HG03025 (cell line): ENCODE measurements around the gene NHSL1.

Experiments used
- ATAC-seq: cut with Tn5 transposase; IDR thresholded peaks from one replicate; pipeline ENCODE4 v1.9.1; 2021; ENCODE audit warnings: mild to moderate bottlenecking, moderate library complexity; ENCODE audit not compliant: unreplicated experiment, low FRiP score

The NHSL1 gene

GRCh38 chr6:138468320-138469015 lies 30.8 kb downstream of the NHSL1 start:
- no peak for ATAC-seq

DNA sequence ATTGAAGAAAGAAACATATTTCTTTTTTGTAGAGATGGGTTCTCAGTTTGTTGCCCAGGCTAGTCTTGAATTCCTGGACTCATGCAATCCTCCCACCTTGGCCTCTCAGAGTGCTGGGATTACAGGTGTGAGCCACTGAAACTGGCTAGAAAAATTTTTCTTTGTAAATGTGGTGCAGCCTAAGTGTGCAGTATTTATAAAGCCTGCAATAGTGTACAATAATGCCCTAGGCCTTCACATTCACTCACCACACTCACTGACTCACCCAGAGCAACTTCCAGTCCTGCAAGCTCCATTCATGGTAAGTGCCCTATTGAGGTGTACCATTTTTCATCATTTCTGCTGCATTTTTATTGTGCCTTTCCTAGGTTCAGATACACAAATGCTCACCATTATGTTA lies 31.4 kb downstream of the NHSL1 start:
- ATAC-seq, result no peak

DNA sequence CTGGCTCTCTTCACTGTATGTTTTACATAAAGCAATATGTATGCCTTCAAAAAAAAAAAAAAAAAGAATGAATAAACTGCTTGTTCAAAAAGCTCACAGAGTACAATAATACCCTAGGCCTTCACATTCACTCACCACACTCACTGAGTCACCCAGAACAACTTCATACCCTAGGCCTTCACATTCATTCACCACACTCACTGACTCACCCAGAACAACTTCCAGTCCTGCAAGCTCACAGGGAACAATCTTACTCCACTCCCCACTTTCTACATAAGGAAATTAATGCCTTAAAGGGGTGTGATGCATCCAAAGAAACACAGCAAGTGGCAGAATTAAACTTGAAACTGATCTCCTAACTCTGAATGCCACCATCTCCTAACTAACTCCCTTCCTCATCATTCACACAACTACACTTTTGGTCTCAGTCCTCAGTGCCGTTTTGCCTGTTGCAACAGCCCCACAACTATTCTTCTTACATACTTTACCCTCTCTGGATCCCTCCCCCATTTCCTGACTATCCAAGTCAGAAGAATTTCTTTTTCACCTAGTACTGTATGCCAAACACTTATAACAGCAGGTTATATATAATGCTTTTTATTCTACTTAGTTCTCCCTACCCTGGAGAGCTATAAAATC lies 34.2 kb downstream of the NHSL1 start:
- no peak for ATAC-seq

DNA sequence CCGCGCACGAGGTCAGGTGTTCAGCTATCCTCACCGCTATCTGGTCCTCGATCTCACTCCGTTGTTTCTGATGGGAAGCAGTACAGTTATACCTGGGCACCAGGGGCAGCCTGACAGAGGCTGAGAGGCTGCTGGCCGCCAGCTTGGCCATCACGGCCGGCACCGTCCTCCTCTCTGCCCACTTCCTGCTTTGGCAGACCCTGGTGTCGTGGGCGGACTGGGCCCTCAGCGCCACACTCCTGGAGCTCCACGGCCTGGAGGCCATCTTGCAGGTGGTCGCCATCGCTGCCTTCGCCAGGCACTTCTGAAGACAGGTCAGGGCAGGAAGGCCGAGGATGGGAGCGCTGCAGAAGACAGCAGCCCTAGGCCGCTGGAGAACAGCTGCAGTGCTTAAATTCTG lies 35.2 kb downstream of the NHSL1 start:
- ATAC-seq, result no peak

DNA sequence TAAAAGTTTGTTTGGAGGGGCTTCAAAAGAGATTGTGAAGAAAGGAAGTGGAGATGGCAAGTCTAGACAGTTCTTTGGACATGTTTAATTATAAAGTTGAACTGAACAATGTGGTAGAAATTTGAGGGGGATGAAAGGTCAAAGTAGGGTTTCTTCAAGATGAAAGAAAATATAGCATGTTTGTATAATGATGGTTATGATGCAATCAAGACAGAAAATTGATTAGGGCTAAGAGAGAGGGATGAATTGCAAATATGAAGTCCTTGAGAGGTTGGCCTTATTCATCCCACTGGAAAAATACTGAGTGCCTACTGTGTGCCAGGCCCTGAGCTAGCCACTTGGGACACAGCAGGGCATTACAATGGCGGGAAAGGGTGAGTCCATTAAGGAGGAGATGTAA lies 37.6 kb downstream of the NHSL1 start:
- ATAC-seq, result no peak

DNA sequence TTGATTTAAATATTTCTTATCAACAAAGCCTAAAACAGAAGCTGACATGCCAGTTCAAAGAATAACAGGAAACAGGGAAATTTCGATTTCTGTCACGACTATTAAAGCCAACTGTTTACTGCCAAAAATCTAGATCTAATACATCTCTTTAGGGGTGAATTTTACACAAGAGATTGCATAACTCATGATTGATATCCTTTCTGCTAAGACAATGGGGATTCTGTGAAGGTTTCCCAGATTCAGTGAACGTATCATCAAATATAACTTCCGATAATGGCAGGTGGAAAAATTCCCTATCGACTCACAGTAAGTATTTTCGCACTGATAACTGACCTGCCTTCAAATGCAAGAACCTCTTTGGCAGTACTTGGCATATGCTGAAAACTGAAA lies 42.9 kb downstream of the NHSL1 start:
- no peak for ATAC-seq

- ATAC-seq, result peak; percentile 93
These were observed 43.4 kb downstream of the NHSL1 start for GRCh38 chr6:138455746-138456400.

DNA sequence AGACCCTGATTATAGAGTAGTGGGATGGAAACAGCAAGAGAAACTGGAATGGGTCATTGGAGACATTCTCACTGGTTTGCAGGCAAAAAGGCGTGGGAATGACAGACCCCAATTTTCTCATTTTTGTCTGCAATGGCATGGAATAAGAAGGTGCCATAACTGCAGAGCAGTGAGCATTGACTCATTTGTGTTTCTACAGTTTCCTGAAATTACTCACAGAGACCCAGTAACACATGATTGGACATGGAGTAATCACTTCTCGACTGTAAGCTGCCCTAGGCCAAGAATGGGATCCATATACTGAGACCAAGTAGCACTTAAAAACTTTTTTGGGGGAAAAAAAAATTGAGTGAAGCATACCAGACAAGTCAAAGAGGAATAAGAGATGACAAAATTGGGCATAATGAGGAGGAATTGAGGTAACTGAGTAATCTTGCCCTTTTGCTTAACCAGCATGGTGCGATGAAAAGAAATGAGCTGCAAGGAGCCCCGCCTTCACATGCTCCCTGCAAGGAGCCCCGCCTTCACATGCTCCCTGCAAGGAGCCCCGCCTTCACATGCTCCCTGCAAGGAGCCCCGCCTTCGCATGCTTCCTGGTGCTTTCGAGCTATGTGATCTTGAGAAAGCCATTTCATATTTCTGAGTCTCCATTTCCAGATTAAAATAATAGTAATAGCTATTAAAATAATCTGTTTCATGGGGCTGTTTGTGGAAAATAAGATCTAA lies 44.1 kb downstream of the NHSL1 start:
- ATAC-seq, result no peak

DNA sequence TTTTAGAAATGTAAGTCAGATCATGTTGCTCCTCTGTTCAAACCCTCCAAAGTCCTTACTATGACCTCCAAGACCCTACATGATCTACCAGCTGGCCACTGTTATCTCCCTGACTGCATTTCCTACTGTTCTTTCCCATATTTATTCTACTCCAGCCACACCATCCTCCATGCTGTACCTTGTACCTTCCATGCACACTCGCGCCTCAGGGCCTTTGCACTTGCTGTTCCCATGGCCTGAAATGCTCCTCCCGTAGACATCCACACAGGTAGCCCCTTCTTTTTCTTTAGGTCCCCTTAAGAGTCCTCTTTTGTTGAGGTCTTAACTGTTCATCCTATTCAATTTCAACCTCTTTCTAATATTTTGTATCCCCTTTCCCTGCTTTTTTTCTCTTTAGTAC lies 48.3 kb downstream of the NHSL1 start:
- ATAC-seq, result no peak

DNA sequence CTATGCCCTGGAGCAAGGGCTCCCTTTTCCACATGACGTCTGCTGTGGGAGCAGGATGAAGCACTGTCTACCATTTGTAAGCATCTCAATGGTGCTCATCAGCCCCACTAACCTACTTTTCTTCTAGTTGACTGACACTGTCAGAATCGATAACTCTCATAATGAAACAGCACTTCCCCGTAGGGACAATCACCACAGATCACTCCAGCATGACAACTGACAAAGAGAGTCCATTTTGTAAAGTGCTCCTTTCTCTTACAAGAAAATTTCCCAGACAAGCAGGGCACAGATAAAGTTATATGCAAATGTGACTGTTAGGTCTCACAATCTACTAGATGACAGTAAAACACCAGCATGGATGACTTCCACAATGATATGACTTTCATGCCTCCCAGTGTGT lies 48.8 kb downstream of the NHSL1 start:
- ATAC-seq, result no peak

DNA sequence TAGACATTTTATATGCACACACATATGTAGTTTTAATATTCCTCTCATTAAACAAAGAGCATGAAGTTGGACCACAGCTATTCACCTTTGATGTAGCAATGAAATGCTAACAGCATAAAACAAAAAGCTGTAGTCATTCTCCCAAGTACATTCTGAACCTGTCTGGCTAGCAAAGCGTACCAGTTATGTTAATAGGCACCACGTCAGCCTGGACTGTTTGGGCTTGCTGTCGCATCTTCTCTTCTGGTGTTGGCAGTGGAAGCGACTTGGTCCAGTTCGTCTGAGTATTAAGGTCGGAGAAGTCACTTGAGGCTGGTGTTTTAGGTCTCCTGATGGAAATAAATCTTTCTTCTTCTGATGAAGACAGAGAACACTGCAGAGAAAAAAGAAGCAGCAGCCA lies 52.5 kb downstream of the NHSL1 start:
- no peak for ATAC-seq

GRCh38 chr6:138443979-138444378 lies 55.3 kb downstream of the NHSL1 start:
- no peak for ATAC-seq

- no peak for ATAC-seq
These were observed 56.6 kb downstream of the NHSL1 start for GRCh38 chr6:138442663-138443062.

DNA sequence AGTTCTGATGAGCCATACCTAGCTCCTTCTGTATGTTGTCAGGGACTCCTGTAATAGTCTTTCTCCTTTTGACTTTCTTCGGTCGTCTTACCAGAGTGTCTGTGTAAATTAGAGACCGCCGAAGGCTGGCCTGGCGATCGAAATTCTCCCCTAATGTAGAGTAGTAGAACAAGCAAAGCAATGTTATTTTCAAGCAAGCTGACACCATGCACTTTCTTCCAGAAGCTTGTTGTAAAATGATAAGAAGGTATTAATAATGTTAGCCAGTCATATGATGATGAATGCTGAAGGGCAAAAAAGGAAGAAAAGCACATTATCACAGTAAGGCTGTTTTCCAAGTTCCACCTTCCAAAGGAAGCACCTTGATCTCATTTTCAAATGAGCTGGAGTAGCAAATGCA lies 57.3 kb downstream of the NHSL1 start:
- no peak for ATAC-seq

- no peak for ATAC-seq
These were observed 58.4 kb downstream of the NHSL1 start for GRCh38 chr6:138440758-138441357.

DNA sequence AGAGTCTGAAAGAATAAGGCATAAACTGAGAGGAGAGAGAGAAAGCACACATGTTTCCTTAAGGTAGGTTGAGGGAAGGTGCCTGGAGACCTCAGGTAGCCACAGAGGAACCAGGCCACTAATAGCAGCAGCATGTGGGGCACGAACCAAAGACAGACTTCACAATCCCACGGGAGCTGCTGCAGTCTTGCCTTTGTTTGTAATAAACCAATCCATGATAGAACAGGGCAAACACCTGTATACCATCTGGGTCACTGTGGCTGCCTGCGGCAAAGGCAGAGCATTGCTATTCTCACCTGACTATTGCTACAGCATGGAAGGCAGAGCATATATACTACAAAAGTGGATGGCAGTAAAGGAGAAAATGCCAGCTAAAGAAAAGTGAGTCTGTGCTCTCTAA lies 59.0 kb downstream of the NHSL1 start:
- ATAC-seq, result no peak

- no peak for ATAC-seq
These were observed 59.7 kb downstream of the NHSL1 start for GRCh38 chr6:138439546-138439945.

DNA sequence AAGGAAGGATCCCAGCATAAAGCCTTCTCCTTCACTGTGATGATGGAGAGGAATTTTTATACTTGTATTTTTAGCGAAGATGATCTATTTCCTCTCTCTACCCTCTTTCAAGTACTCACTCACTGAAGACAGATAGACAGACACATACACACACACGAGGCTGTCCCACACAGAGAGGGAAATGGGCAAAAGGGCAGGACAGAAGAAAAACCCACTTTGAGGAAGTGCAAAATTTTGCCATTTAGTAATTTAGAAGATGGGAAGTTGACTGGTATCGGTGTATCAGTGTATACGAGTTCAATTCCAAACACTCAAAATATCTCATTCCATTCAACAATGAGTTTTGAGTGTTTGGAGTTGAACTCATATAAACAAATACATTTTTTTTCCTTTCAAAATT lies 64.4 kb downstream of the NHSL1 start:
- no peak for ATAC-seq

DNA sequence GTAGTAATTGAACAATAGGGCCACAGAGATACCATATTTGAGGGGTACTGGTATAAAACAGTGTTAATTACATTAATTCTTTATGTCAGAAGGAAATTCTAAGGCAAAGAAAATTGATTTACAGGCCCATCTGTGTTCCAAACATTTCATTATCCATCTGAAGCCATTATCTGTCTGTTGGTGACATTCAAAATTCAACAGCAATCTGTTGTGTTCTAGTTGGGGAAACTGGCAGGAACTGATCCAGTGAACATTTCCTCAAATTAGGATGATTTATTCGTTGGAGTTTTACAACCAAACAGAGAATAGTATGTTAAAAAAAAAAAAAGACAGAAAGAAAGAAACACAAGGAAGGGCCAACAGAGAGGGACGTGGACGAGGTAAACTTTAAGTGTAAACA lies 65.2 kb downstream of the NHSL1 start:
- no peak for ATAC-seq

DNA sequence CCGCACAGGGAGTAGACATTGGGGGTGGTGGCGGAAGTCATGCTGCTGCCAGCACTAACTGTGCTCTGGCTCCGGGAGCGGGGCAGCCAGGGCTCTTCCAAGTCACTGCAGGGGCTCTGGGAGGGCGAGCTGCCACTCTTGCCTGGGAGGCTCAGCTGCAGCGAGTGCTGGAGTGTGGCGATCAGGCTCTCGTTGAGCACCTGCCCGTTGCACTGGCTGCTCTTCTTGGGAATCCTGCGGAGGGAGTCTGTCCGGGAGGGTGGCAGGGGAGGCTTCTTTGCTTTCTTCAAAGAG lies 67.3 kb downstream of the NHSL1 start:
- no peak for ATAC-seq
